ENCODE results near the gene SLCO3A1.

GRCh38 chr15:91887321-91887720 is 33.8 kb downstream of the SLCO3A1 start:
- no peak for TF ChIP-seq CTCF (IDR thresholded peaks at IDR 0.05)
- no peak for TF ChIP-seq SP1 (CRISPR knock-in tag; conservative IDR thresholded peaks at IDR 0.05)
- TF ChIP-seq JUN (CRISPR knock-in tag; IDR thresholded peaks at IDR 0.05) = no peak
- no peak for TF ChIP-seq USF1 (CRISPR knock-in tag; IDR thresholded peaks at IDR 0.05)
